ENCODE measurements around the gene RAB8A. TPM values are rescaled to one million over a fixed set of nuclear protein-coding genes. Genes with fewer than 3 reads are reported as not detected.

The RAB8A gene
- total and polyA plus RNA-seq, 2 experiments from 2014 or later: 53.1 to 59.5 TPM

DNA sequence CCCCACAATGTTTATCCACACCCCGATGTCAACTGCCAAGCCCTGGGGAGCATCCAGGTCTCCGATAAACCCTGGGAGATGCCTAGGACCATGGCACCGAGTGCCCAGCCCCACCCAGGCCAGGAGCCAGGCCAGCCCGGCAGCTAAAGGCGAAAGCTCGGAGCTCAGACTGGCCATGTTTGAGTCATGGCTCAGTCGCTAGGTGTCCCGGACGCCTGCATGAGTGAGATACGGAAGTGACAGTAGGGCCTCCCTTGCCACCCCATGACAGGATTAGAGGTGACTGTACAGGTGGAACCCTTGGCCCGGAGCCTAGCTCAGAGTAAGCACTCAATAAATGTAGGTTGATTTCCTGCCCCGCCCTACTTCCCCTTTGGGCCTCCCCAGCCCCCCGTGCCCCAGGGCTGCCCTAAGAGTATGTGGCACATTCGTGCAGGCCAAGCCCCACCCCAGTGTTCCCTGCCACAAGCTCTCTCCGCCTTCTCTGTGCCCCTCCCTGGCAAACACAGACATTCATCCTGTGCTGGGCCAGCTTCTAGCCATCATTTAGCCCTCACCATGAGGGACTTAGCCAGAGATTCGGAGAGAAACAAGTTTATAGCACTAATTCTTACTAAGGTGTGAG is 41.2 kb upstream of the RAB8A start:
- peaks cover 4% of the 10 kb centered on the region; the same call in 1 of the 3 replicates for H3K36me3 Mint-ChIP-seq (ENCODE audit: low read depth)
- no peaks in the 10 kb centered on the region; the same call in 2 of the 3 replicates for H3K9me3 Mint-ChIP-seq
- no peak for TF ChIP-seq CTCF (conservative IDR thresholded peaks at IDR 0.05; ENCODE audit: low read depth in 2 of 2)
- TF ChIP-seq ZNF114 (CRISPR knock-in tag; IDR thresholded peaks at IDR 0.05): no peak
- no peak for TF ChIP-seq JUNB (IDR thresholded peaks at IDR 0.05; ENCODE audit: unreplicated experiment)
- no peak for TF ChIP-seq EZH2 (IDR thresholded peaks at IDR 0.05; ENCODE audit: low read depth, unreplicated experiment)
- TF ChIP-seq, protein P1, sequence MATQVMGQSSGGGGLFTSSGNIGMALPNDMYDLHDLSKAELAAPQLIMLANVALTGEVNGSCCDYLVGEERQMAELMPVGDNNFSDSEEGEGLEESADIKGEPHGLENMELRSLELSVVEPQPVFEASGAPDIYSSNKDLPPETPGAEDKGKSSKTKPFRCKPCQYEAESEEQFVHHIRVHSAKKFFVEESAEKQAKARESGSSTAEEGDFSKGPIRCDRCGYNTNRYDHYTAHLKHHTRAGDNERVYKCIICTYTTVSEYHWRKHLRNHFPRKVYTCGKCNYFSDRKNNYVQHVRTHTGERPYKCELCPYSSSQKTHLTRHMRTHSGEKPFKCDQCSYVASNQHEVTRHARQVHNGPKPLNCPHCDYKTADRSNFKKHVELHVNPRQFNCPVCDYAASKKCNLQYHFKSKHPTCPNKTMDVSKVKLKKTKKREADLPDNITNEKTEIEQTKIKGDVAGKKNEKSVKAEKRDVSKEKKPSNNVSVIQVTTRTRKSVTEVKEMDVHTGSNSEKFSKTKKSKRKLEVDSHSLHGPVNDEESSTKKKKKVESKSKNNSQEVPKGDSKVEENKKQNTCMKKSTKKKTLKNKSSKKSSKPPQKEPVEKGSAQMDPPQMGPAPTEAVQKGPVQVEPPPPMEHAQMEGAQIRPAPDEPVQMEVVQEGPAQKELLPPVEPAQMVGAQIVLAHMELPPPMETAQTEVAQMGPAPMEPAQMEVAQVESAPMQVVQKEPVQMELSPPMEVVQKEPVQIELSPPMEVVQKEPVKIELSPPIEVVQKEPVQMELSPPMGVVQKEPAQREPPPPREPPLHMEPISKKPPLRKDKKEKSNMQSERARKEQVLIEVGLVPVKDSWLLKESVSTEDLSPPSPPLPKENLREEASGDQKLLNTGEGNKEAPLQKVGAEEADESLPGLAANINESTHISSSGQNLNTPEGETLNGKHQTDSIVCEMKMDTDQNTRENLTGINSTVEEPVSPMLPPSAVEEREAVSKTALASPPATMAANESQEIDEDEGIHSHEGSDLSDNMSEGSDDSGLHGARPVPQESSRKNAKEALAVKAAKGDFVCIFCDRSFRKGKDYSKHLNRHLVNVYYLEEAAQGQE (IDR thresholded peaks at IDR 0.05; ENCODE audit: unreplicated experiment): no peak
- peaks cover 10% of the 10 kb centered on the region; the same call in 1 of the 2 replicates for H3F3A ChIP-seq (replicated peaks; ENCODE audit: low read depth)
- no peak overlapping the region for H3K27ac Mint-ChIP-seq
- ATAC-seq (no peak), DNase-seq (ENCODE audit: low spot score) (no peak)
- H3K27me3 ChIP-seq (ENCODE audit: insufficient read depth): no peaks in the 10 kb centered on the region
- H3K27me3 Mint-ChIP-seq (ENCODE audit: insufficient read depth, low read depth, poor library complexity): peaks cover 13% of the 10 kb centered on the region
- peaks cover 16% of the 10 kb centered on the region for H3K4me1 ChIP-seq (ENCODE audit: insufficient read depth)
- no peaks in the 10 kb centered on the region for H3K36me3 ChIP-seq (ENCODE audit: insufficient read depth)
- H3K4me1 Mint-ChIP-seq: peaks cover 24% of the 10 kb centered on the region
- no peak overlapping the region for H3K4me3 ChIP-seq
- H3K27ac ChIP-seq (ENCODE audit: low read depth): no peak overlapping the region
- H3K4me3 Mint-ChIP-seq: no peak overlapping the region
- no peak overlapping the region for H3K4me2 ChIP-seq
- H3K79me2 ChIP-seq (replicated peaks; ENCODE audit: insufficient read depth): no peaks in the 10 kb centered on the region; the same call in 1 of the 2 replicates
- H4K20me1 ChIP-seq (replicated peaks; ENCODE audit: insufficient read depth): no peaks in the 10 kb centered on the region
- H2AFZ ChIP-seq: no peak overlapping the region
- H3K9me2 ChIP-seq (ENCODE audit: insufficient read depth): no peaks in the 10 kb centered on the region

- Histone ChIP-seq H3F3A (replicated peaks; ENCODE audit: low read depth) (peaks cover 11% of the 10 kb centered on the region; the same call in 1 of the 2 replicates), H3K9me2 (ENCODE audit: insufficient read depth) (no peaks in the 10 kb centered on the region), H4K20me1 (replicated peaks; ENCODE audit: insufficient read depth) (no peaks in the 10 kb centered on the region), H3K79me2 (replicated peaks; ENCODE audit: insufficient read depth) (no peaks in the 10 kb centered on the region; the same call in 1 of the 2 replicates), H3K36me3 (ENCODE audit: insufficient read depth) (no peaks in the 10 kb centered on the region), H3K4me2 (no peak overlapping the region), H3K27me3 (ENCODE audit: insufficient read depth) (no peaks in the 10 kb centered on the region), H3K4me3 (no peak overlapping the region), H2AFZ (no peak overlapping the region), H3K27ac (ENCODE audit: low read depth) (no peak overlapping the region), H3K4me1 (ENCODE audit: insufficient read depth) (peaks cover 14% of the 10 kb centered on the region)
- no peak for ATAC-seq
- Mint-ChIP-seq H3K27me3 (ENCODE audit: insufficient read depth, low read depth, poor library complexity) (peaks cover 17% of the 10 kb centered on the region), H3K27ac (no peak overlapping the region), H3K4me1 (peaks cover 18% of the 10 kb centered on the region), H3K4me3 (no peak overlapping the region), H3K36me3 (ENCODE audit: low read depth) (peaks cover 7% of the 10 kb centered on the region; the same call in 1 of the 3 replicates), H3K9me3 (peaks cover 3% of the 10 kb centered on the region; the same call in 2 of the 3 replicates)
- no peak for TF ChIP-seq CREB1 (CRISPR knock-in tag; IDR thresholded peaks at IDR 0.05; ENCODE audit: low read depth)
- DNase-seq (ENCODE audit: low spot score): no peak
Observed at GRCh38 chr19:16071072-16071691, 40.5 kb upstream of the RAB8A start.

All from GM23338 (cell line).